Endothelial cell of umbilical vein (primary cell): Measurements from ENCODE around the gene TEDC2. TPM values are rescaled to one million over a fixed set of nuclear protein-coding genes. Genes with fewer than 3 reads are reported as not detected.

ENCODE experiments used
- BruUV-seq: library from RNA; stranded (reverse); fragments of 400-500 nt; replicated peaks from 2 replicates; lab custom pipeline; 2021; lab: Mats Ljungman, UMichigan
- CTCF ChIA-PET: fragments of 300-600, 350-600 bp; sonication (Branson Sonifier 250); formaldehyde crosslinking; loops from one replicate; lab custom pipeline; 2021; ENCODE audit warnings: antibody characterized with exemption, inconsistent platforms; lab: Charles Lee
- POLR2A ChIA-PET: fragments of 300-600, 350-600 bp; sonication (Branson Sonifier 250); formaldehyde crosslinking; loops from one replicate; lab custom pipeline; 2021; ENCODE audit warnings: antibody characterized with exemption, inconsistent platforms; lab: Charles Lee
- DNase-seq: peaks from one replicate; pipeline ENCODE4 v3.0.0-alpha.2; 2011; ENCODE audit warnings: low read depth, low spot score
- FAIRE-seq: peaks from 2 replicates; lab custom pipeline; 2011; peaks lifted over from hg19 to GRCh38; lab: Jason Lieb, UNC
- H2AFZ ChIP-seq: 2 replicates; pipeline ENCODE4 v1.6.0; 2012; ENCODE audit warnings: low read depth, low read length, control low read depth, inconsistent platforms
- H3K27ac ChIP-seq: 2 replicates; pipeline ENCODE4 v1.5.1; 2011; ENCODE audit warnings: low read depth, mild to moderate bottlenecking, control low read depth, low read length, moderate library complexity; ENCODE audit not compliant: insufficient read depth
- H3K27me3 ChIP-seq, 2 experiments: 2 replicates each; pipeline versions ENCODE4 v1.6.0 to v1.6.1; 2011; ENCODE audit warnings: low read length in 2 of 2, mixed read lengths in 1 of 2; ENCODE audit not compliant: control insufficient read depth in 2 of 2, insufficient read depth in 2 of 2
- H3K36me3 ChIP-seq, 2 experiments: 2 replicates in 1 of 2; 3 replicates in 1 of 2; pipeline ENCODE4 v1.5.1; 2011; ENCODE audit warnings: low read length in 2 of 2, mild to moderate bottlenecking in 1 of 2, moderate library complexity in 1 of 2; ENCODE audit not compliant: control insufficient read depth in 2 of 2, insufficient read depth in 2 of 2; ENCODE audit errors: extremely low read depth in 1 of 2
- H3K4me1 ChIP-seq: 3 replicates; pipeline ENCODE4 v1.5.1; 2011; ENCODE audit warnings: mild to moderate bottlenecking, low read length; ENCODE audit not compliant: control insufficient read depth, insufficient read depth; ENCODE audit errors: extremely low read depth
- H3K4me2 ChIP-seq: 2 replicates; pipeline ENCODE4 v1.6.1; 2011; ENCODE audit warnings: low read length, control low read depth, mixed read lengths; ENCODE audit not compliant: insufficient read depth
- H3K4me3 ChIP-seq, 3 experiments: fragments of 200-600 bp in 1 of 3; sonication (generic), shearing (Covaris generic) in 1 of 3; replicated peaks in 1 of 3; 2 replicates each; pipeline ENCODE4 v1.5.1; 2011 to 2016; ENCODE audit warnings: control low read depth in 3 of 3, low read length in 3 of 3, mild to moderate bottlenecking in 2 of 3, inconsistent platforms in 1 of 3, low read depth in 1 of 3, moderate library complexity in 1 of 3; ENCODE audit not compliant: insufficient read depth in 1 of 3
- H3K79me2 ChIP-seq: 2 replicates; pipeline ENCODE4 v1.6.0; 2012; ENCODE audit warnings: low read length, inconsistent platforms; ENCODE audit not compliant: control insufficient read depth, insufficient read depth
- H3K9ac ChIP-seq: replicated peaks from 2 replicates; pipeline ENCODE3; 2011; ENCODE audit warnings: low read length, control low read depth; ENCODE audit not compliant: insufficient read depth; ENCODE audit errors: extremely low read depth
- H3K9me1 ChIP-seq: replicated peaks from 3 replicates; pipeline ENCODE4 v1.6.0; 2011; ENCODE audit warnings: mild to moderate bottlenecking, low read length; ENCODE audit not compliant: control insufficient read depth, insufficient read depth; ENCODE audit errors: extremely low read depth
- H3K9me3 ChIP-seq: replicated peaks from 2 replicates; pipeline ENCODE4 v1.5.1; 2012; ENCODE audit warnings: low read length, inconsistent platforms; ENCODE audit not compliant: control insufficient read depth, insufficient read depth
- H4K20me1 ChIP-seq: replicated peaks from 2 replicates; pipeline ENCODE3; 2011; ENCODE audit warnings: mild to moderate bottlenecking, low read length; ENCODE audit not compliant: control insufficient read depth, insufficient read depth; ENCODE audit errors: extremely low read depth
- EZH2 ChIP-seq: IDR thresholded peaks from 2 replicates; pipeline ENCODE4 v1.6.1; 2012; ENCODE audit warnings: borderline replicate concordance, low read depth, mild to moderate bottlenecking, moderate library complexity, low read length, inconsistent platforms; ENCODE audit not compliant: severe bottlenecking
- FOS ChIP-seq: IDR thresholded peaks from 2 replicates; pipeline ENCODE4 v1.6.1; 2011; ENCODE audit warnings: mild to moderate bottlenecking, low read length, moderate library complexity, borderline replicate concordance; ENCODE audit not compliant: insufficient read depth
- GATA2 ChIP-seq: IDR thresholded peaks from 2 replicates; pipeline ENCODE4 v1.7.0; 2011; ENCODE audit warnings: low read depth, mild to moderate bottlenecking, moderate library complexity, mixed read lengths, low read length; ENCODE audit not compliant: insufficient read length, insufficient read depth
- JUN ChIP-seq: IDR thresholded peaks from 2 replicates; pipeline ENCODE4 v1.6.1; 2011; ENCODE audit warnings: borderline replicate concordance, low read depth; ENCODE audit not compliant: insufficient read length, insufficient read depth
- MYC ChIP-seq: IDR thresholded peaks from one replicate; pipeline ENCODE4 v1.6.1; 2011; ENCODE audit warnings: mild to moderate bottlenecking, low read depth, low read length
- POLR2A ChIP-seq: IDR thresholded peaks from 2 replicates; pipeline ENCODE4 v1.6.1; 2012; ENCODE audit warnings: low read depth, mild to moderate bottlenecking, control low read depth, low read length
- POLR2AphosphoS5 ChIP-seq: IDR thresholded peaks from 2 replicates; pipeline ENCODE4 v1.6.1; 2012; ENCODE audit warnings: low read depth, mild to moderate bottlenecking, control low read depth, low read length, moderate library complexity; ENCODE audit not compliant: insufficient read depth
- dilution Hi-C: fragments of 300-500 bp; cut with MboI; formaldehyde crosslinking; loops from one replicate; pipeline ENCODE4 v1.15.0; 2019; ENCODE audit warnings: low sequenced_read_pairs; ENCODE audit not compliant: extremely low pct_ligation_motif_present
- intact Hi-C: fragments of 100-400 bp; cut with micrococcal nuclease; formaldehyde crosslinking; loops from one replicate; pipeline ENCODE4 v1.10.0; 2022
- polyA plus RNA-seq, 4 experiments: library from polyadenylated mRNA; depleted of rRNA in 3 of 4; stranded (reverse) in 3 of 4; unstranded in 1 of 4; fragments of >200 nt; gene quantifications; 2 replicates each; pipeline versions ENCODE4 v1.2.1 to v1.2.3, GENCODE V29; 2011 to 2012; ENCODE audit warnings: missing spikeins in 1 of 4
- total RNA-seq: library from RNA; stranded (reverse); gene quantifications from 2 replicates; pipeline ENCODE4 v1.2.3, GENCODE V29; 2021
- TF ChIP-seq, protein P1 (sequence below), 2 donors: IDR thresholded peaks; 1 replicate in 1 of 2; 2 replicates in 1 of 2; pipeline ENCODE4 v1.5.1; 2011; ENCODE audit warnings: low read length in 2 of 2, mild to moderate bottlenecking in 2 of 2, moderate library complexity in 2 of 2, control low read depth in 1 of 2, inconsistent platforms in 1 of 2, low read depth in 1 of 2; ENCODE audit not compliant: insufficient read depth in 1 of 2; ENCODE audit errors: extremely low read depth in 1 of 2
- TF ChIP-seq, protein P2 (sequence below): IDR thresholded peaks from 2 replicates; pipeline ENCODE4 v1.6.1; 2011; ENCODE audit not compliant: insufficient read depth, insufficient read length

The TEDC2 gene
- total and polyA plus RNA-seq, 2 donors (not counting 3 experiments of a cell fraction or from before 2014, with no cell fraction given) = 7.6 to 12.7 TPM

GRCh38 chr16:2457946-2458345, 2.0 kb upstream of the TEDC2 start:
- no peak for DNase-seq
- FAIRE-seq = no peak
- no peaks in the 10 kb centered on the region for H3K9me1 ChIP-seq
- dilution Hi-C loops = no loop called here
- ChIA-PET CTCF (interaction anchor here (1.6 kb wide), 1 partner anchor 17 kb away, joined by 4 read pairs; no protein-coding TSS in a partner anchor), POLR2A (no interaction called here)
- H3K27me3 ChIP-seq = no peaks in the 10 kb centered on the region
- no peak overlapping the region for H3K4me3 ChIP-seq
- no peaks in the 10 kb centered on the region for H3K9me3 ChIP-seq
- H3K4me1 ChIP-seq = peaks cover 10% of the 10 kb centered on the region
- no peaks in the 10 kb centered on the region for H4K20me1 ChIP-seq
- peaks cover 11 to 21% of the 10 kb centered on the region in 2 experiments for H3K36me3 ChIP-seq
- intact Hi-C loops = no loop called here
- no peak overlapping the region for H2AFZ ChIP-seq
- no peak overlapping the region for H3K9ac ChIP-seq
- H3K79me2 ChIP-seq = no peaks in the 10 kb centered on the region
- H3K27ac ChIP-seq = no peak overlapping the region
- H3K4me2 ChIP-seq = no peak overlapping the region
- TF ChIP-seq, protein P1, sequence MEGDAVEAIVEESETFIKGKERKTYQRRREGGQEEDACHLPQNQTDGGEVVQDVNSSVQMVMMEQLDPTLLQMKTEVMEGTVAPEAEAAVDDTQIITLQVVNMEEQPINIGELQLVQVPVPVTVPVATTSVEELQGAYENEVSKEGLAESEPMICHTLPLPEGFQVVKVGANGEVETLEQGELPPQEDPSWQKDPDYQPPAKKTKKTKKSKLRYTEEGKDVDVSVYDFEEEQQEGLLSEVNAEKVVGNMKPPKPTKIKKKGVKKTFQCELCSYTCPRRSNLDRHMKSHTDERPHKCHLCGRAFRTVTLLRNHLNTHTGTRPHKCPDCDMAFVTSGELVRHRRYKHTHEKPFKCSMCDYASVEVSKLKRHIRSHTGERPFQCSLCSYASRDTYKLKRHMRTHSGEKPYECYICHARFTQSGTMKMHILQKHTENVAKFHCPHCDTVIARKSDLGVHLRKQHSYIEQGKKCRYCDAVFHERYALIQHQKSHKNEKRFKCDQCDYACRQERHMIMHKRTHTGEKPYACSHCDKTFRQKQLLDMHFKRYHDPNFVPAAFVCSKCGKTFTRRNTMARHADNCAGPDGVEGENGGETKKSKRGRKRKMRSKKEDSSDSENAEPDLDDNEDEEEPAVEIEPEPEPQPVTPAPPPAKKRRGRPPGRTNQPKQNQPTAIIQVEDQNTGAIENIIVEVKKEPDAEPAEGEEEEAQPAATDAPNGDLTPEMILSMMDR (IDR thresholded peaks at IDR 0.05; ENCODE audit: extremely low read depth in 1 of 2, insufficient read depth in 1 of 2, low read depth in 1 of 2, low read length in 2 of 2) = no peak
- TF ChIP-seq, protein P2, sequence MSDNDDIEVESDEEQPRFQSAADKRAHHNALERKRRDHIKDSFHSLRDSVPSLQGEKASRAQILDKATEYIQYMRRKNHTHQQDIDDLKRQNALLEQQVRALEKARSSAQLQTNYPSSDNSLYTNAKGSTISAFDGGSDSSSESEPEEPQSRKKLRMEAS = no peak
- no peak for TF ChIP-seq JUN
- no peak for TF ChIP-seq POLR2AphosphoS5
- TF ChIP-seq FOS = no peak
- TF ChIP-seq MYC = no peak
- TF ChIP-seq EZH2 = no peak
- TF ChIP-seq POLR2A = no peak
- TF ChIP-seq GATA2 = no peak
- BruUV-seq = no TSS peak
